Fibroblast of skin of left biceps (primary cell): Measurements from ENCODE around the gene SPAG17.

Source experiments
- DNase-seq, 2 experiments: peaks; one replicate each; pipeline ENCODE4 v3.0.0-alpha.2; 2013; ENCODE audit warnings: low read depth in 2 of 2

Gene SPAG17

DNA sequence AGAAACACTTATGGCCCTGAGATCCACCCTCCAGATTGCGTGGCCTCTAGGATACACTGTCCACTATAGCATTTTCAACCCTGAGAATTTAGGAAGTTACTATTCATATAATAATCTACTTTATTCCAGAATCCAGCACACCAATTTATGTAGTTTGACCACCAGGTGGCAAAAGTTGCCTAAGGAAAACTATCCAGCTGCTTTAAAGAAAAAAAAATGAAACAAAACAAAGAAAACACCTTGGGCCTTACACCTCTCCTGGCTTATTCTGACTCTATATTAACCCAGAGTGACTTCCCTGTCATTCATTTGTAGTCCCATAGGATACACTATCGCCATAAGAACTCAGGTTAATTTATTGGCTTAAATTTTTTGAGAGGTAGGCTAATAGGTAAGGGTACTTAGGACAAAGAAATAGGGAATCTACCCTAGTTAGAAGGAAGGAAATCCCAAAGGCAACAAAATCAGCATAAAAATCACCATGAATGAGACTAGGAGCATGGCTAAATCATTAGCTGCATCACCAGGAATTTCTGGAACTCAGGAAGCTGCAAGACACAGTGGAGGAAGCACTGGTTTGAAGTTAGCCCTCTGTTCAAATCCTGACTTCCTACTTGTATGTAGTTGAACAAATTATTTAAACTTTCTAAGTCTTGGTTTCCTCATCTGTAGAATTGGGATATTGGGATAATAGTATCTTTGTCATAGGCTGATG, 107.5 kb downstream of the SPAG17 start:
- peak; percentile 19 to 24 for DNase-seq

DNA sequence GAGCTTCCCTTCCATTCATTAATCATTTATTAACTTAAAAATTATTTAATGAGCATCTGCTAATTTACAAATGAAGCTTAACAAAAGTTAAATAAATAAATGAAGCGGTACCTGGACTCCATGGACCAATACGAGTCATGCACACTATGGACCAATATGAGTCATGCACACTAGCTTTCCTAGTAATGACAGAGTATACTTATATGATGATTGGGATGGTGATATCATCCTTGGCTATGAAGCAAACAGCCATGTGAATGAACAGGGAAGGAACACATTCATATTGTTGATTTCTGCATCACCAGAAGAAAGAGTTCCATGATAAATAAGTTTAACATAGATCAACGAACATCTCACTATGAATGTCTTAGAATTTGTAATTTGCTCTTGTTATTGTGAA, 109.9 kb downstream of the SPAG17 start:
- peak in 1 of 2 experiments; percentile 14 for DNase-seq

DNA sequence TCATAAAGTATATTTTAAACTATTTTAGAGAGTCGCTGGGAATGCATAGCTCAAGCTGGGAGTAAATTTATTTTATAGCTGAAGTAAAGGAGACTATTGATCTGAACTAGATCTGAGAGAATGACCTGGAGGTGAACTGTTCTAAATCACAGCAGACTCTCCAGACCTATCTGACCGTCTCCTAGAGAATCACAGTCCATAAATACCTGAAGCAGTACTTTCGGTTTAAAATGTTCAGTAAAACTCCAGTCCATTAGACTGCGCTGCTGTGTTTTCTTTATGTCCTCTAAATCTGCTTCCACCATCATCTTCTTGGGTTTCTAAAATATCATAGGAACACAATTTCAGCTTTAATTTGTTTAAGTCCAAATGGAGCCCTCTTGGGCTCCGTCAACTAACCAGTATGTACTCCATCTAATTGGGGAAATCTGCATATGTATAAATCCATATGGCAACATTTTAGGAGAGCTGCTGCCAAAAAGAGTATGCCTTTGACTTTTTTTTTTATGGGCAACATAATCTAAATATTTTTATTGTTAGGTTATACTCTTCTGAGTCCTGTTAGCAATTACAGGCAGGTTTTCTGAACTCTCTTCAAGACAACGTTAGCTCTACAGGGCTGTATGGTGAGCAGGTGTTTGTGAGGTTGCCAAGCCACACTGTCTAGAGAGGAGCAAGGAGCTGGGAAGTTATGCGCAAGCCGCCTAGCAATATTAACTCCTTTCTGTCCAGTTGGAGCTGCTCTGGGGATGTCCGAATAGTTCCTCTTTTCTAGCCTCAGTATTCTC, 111.2 kb downstream of the SPAG17 start:
- DNase-seq: peak; percentile 77 to 78

DNA sequence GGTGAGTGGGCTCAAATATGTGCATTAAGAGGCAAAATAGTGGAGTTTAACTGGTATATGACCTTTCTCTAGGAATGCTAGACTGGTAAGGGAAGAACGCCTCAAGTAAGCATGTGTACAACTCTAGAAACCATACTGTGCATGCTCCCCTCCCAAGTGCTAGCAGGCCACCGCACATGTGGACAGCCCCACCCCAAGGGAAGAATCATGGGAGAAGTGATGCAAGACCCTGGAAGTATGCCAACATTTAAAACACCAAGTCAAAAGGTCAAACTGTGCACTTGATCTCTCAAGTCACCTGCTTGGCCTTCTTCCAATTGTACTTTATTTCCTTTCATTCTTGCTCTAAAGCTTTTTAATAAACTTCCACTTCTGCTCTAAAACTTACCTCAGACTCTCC, 135.0 kb downstream of the SPAG17 start:
- no peak for DNase-seq

DNA sequence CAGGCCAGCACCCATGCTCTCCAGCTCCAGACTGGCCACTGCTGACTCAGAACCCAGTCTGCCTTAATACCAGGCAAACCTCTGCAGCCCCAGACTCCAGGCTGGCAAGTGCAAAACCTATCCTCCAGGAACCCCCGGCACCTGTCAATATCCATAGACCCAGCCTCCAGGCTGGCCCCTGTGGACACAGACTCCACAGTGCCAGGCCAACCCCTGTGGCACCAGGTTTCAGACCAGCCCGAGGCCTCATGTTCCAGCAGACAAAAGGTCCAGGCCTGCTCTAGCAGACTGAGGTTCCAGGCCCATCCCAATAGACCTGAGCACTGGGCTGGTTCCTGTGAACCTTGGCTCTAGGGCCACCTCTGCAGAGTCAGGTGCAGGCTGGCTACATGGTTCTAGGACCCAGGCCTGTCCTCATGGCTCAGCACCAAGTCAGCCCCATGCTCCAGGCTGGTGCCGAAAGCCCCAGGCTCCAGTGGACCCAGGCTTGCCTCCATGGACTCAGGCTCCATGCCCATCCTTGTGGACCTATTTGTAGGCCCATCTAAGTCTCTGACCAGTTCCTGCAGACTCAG, 137.3 kb downstream of the SPAG17 start:
- DNase-seq: no peak

DNA sequence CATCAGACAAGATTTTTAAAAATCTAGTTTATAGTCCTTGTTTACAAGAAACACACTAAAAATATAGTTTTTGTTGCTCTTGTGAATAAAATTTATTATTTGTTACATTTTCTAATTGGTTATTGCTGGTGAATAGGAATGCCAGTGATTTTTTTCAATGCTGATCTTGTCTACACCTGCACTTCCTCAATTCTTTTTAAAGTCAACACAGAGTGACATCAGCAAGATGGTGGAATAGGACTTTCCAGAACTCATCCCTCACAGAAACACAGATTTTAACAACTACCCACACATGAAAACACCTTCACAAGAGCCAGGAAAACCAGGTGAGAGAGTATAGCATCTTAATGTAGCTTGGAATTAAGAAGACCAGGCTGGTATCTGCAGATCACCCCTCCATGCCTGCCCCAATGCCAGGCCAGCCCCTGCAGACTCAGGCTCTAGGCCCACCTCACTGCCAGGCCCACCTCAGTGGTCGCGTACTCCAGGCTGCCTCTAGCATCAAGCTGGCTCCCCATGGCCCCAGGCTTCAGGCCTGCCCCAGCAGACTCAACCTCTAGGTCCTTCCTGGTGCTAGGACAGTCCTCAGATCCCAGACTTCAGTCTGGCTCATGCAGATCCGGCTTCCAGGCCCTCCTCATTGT, 137.9 kb downstream of the SPAG17 start:
- DNase-seq: no peak

DNA sequence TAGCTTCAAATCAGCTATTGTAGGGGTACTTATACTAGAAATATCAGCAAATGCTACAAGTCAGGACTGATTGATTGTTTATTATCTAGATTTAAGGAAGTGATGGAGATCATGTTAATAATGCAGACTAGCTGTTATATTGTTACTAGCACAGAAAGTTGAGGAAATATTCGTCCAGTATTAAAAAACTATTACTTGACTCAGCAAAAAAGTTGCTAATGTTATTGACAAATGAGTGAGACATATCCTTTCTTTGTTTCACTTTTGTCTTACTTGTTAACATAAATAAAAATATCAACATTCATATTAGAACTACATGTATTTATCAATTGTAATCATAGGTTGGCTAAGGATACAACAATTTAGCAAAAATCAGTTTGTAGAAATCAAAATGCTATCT, 141.4 kb downstream of the SPAG17 start:
- DNase-seq: no peak

DNA sequence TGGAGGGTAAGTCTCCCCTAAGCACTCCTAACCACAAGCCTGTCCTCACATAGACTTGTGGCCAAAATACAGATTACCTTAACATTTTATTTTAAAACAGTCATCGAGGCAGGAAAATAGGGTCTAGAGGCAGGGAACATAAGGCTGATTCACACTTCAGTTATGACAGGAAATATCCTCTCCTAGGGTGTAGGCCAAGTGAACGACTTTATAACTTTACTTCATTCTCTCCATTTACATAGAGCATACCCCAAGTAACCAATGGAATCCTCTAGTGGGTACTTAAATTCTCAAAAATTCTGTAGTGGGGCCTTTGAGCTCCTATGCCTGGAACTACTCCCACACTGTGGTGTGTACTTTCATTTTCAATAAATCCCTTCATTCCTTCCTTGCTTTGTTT, 142.5 kb downstream of the SPAG17 start:
- peak; percentile 30 to 53 for DNase-seq

DNA sequence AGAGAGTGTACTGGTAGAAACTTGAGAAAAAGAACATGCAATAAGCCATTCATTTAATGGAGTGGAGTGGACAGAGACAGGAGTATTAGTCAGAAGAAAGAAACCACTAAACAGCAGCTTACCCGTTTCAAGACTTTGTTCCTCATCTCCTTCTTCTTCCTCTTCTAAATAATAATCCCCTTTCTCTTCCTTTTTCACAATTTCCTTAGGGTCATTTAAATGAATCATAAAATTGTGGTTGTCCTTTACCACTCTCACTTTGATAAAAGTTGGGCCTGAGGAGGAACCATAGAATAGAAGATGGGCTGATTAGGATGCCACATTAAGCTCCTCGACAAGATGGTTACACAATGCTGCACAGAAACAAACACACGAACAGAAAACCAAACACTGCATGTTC, 145.9 kb downstream of the SPAG17 start:
- no peak for DNase-seq

DNA sequence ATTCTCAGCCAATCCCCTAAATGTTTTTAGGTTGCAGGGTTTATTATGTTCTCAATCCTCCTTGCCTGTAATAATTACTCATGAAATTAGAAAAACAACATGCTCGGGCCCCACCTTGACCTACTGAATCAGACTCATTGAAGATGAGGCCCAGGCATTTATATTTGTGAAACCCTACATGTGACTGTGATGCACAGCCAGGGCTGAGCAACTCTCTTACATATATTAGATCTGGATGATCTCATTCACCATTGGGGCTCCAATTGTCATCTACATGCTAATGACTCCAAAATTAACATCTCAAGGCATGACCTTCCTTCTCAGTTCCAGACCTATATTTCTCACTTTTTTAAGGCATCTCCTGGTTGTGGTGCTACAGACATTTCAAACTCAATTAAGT, 152.1 kb downstream of the SPAG17 start:
- DNase-seq: no peak

DNA sequence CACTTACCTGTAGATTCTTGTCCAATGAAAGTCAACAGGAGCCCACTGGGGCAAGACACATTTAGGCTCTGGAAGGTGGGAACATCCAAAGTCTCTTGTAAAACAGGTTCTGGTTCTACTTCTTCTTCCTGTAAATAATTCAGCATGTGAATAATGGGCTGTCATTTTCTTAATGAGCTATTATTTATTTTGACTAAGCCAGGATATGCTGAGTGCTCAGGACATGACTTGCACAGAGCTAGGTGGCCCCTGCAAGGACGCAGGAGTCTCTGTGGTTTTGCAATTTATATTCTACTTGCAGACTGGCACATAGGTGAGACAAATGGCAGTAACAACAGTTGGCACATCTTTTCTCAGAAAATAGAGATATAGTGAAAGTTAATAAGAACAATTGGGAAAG, 156.8 kb downstream of the SPAG17 start:
- no peak for DNase-seq

DNA sequence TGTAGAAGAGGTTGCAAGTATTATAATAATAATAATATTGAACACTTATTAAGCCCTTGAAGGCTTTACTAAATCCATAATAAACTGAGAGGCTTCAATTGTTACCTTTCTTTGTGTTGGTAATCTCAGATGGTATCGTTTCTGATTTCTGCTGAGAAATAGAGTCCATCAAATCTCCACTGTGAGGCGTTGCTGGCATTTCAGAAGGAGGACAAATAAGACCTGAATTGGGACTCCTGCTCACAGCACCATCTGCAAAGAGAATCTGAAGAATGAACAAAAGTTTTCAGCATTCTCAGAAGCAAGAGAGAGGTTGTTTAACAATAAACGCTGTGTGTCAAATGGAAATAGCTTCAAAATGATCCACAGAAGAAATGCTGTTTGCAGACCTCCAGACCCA, 161.8 kb downstream of the SPAG17 start:
- DNase-seq: no peak

DNA sequence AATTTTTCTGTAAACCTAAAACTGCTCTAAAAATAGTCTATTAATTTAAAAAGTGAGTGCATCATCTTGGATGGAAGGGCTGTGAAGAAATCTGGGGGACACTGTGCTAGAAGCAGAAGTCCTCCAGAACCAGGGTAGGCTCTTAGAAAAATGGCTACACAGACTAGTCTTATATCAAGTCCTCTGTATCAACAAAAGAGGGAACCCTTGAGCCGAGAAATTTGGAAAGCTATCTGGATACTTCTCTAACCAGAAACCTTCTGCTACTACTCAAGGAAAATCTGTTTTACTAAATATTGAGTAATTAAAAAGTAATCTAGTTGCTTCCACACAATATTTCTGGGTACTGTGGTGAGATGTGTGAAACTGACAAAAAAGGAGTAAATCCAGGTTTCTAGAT, 163.4 kb downstream of the SPAG17 start:
- peak in 1 of 2 experiments; percentile 5 for DNase-seq

DNA sequence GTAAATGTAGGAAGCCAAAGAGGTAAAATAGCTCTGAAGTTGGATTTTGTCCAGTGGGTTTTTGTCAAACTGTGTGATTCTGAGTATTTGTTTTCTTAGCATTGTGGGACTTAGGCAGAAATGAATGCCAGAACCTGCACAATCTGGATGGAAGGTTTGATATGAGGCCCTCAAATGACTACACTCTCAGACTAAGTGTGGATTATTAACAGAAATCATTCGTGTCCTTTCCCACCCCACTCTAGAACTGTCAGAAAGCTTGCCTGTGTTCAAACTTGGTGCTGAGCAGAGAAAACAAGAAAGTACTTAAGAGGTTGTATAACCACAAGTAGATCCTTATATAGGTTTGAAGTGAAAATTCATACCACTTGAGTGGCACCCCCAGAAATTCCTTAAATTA, 167.0 kb downstream of the SPAG17 start:
- no peak for DNase-seq

DNA sequence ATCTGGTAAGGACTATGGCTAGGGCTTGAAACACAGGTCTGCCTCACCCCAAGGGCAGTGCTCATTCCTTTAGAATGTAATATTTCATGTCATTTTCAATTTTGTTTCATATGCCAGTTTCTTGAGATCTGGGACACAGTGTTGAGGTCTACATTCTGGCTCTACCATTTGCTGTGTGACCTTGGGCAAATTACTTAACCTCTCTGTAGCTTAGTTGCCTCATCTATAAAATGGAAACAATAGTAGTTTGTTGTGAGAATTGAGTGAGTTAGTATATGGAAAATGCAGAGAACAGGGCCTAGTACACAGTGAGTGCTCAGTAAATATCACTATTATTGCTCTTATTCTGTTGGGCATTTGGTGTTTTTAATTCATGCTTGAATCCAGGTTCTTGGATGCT, 171.1 kb downstream of the SPAG17 start:
- no peak for DNase-seq

DNA sequence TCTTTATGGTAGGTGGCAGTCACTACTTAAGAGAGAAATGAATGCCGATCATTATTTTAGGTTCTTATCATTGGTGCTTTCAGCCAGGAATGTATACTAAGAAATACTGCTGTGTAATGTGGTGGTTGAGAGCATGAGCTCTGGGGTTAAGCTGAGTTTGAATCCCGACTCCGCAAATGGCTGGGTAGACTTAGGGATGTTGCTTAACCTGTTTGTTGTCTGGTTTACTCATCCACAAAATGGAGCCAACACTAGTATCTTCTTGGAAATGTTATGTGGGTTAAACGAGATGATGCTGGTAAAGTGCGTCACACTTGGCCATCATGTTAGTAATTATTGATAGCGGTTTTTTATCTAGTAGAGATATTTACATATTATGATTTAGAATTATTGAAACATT, 171.7 kb downstream of the SPAG17 start:
- no peak for DNase-seq

DNA sequence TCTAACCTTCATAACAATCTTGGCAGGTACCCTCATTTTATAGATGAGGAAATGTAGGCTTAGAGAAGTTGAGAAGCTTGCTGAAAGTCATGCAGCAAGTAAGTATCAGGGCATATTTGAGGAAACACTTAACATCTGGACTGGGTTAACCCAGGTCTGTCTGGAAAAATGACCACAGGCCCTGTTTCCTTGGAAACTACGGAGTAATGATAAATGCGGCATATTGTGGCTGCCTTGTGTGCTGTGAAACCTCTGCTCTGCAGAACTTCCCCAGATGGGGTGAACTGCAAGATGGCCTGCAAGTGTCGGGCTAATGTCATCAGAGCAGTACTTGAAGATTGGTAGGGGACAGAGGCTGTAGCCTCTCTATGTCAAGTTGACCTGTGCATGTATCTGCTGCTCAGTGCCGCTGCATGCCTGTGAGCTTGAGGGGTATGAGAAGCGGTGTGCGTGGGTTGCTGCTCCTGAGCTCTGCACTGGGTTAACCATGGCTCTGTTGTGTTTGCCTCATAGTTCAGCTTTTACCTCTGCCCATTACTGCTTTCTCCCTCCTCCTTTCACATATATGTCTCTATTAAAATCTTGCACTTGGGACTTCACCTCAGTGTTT, 172.4 kb downstream of the SPAG17 start:
- no peak for DNase-seq

DNA sequence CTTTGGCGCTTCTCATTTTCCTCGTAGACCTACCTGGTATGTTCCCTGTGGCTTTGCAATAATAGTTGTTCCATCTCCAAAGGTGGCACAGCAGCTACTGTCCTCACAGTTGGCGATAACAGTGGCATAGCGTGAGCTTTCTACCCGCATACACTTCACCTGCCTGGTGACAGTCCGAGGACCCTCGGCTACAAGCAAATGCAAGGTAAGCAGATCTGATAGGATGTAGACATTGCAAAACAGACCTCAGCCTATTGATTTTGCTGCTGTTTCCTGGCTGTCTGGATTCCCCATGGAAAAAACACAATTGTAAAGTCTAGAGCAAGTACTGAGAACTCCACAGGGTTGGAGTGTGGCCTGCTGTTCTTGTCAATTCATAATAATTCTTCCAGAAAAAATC, 177.0 kb downstream of the SPAG17 start:
- DNase-seq: no peak

DNA sequence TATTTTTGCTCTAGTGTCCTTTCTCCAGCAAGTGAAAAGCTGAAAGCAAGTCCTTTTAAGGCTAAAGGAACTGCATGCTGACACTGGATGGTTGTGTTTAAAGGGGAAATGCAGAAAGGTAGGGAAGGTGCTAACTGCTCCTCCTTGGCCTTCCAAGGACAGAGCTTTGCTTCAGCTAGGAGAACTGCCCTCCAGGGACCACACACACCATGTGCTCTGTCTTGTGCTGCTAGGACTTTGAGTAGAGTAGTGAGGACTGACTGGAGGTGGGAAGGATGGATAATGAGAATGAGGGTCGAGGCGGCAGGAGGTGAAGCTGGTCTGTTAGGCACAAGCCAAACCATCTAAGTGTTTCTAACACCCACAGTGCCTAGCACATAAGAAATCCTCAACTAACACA, 177.6 kb downstream of the SPAG17 start:
- DNase-seq: no peak

DNA sequence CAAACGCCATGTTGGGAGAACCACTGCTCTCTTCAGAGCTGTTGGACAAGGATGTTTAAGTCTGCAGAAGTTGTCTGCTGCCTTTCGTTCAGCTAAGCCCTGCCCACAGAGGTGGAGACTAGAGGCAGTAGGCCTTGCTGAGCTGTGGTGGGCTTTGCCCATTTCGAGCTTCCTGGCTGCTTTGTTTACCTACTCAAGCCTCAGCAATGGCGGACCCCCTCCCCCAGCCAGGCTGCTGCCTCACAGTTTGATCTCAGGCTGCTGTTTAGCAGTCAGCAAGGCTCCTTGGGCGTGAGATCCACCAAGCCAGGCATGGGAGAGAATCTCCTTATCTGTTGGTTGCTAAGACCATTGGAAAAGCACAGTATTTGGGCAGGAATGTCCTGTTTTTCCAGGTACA, 180.7 kb downstream of the SPAG17 start:
- no peak for DNase-seq

DNA sequence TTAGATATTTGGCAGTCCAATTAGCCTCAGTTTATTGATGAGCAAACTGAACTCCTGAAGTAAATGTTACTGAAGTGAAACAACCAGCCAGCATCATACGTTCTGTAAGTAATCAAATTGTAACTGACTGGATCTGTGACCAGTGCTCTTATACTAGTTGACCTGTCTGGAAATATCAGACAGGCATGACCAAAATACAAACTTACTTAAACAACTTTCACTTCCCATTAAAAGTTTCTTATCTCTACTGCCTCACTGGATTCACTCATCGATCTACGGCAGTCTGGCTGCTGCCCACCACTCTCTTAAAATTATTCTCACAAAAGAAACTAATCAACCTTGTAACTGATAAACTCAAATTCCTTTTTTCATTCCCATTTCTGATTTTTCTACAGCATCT, 199.1 kb downstream of the SPAG17 start:
- DNase-seq: no peak

DNA sequence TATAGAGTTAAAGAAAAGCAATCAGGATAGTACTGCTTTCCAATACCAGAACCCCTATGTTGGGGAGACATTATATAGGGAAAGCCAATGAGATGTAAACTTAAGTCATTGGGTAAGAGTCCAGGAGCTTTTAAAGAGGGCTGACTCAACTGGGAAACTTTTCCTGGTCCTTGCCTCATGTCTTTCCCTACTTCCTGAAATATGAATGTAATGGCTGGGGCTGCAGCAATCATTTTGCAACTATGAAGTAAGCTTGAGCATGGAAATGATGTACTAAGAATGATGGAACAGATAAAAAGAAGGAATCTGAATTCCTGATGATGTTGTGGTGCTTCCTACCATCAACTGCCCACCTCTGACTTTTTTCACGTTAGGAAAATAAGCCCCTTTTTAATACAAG, 199.8 kb downstream of the SPAG17 start:
- no peak for DNase-seq
